Right renal cortex interstitium (tissue), 3 donors: ENCODE measurements around the gene CSTF3. TPM values are rescaled to one million over a fixed set of nuclear protein-coding genes. Genes with fewer than 3 reads are reported as not detected.
A peak's percentile ranks its signal among the peaks of the same experiment; 100 is the strongest.
"Not testable (repeated sequence)": the region's sequence is repeated elsewhere in the genome, so short reads cannot be mapped to it uniquely, and the experiment has no call there.

Source experiments
- DNase-seq, 3 donors: peaks; one replicate each; pipeline ENCODE4 v3.0.0-alpha.2; 2013; ENCODE audit warnings: low read depth in 3 of 3, low spot score in 2 of 3
- polyA plus RNA-seq, 3 donors: library from polyadenylated mRNA; unstranded; fragments of 120-200 nt; gene quantifications; one replicate each; pipeline ENCODE4 v1.2.1, GENCODE V29; 2013; ENCODE audit not compliant: insufficient read length in 3 of 3

Gene CSTF3
- polyA plus RNA-seq, 3 donors: 53.9 to 63.9 (median 62.1) TPM

DNA sequence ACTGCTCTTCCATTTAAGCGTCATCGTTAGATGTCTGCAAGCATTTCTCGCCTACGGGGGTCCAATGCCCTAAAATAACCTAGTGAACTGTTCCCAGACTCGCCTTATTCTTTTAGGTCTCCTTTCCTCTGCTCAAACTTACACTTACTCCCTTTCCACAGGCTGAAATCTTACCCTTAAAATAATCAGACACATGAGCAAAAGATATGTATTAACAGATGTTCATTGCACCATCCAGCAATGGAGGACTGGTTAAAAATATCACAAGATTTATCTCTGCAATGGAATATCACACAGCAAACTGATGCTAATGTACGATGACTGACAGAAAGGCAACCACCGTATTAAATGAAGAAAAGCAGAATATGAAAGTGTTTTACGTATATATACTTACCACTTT, 1.6 kb upstream of the CSTF3 start:
- no peak for DNase-seq

DNA sequence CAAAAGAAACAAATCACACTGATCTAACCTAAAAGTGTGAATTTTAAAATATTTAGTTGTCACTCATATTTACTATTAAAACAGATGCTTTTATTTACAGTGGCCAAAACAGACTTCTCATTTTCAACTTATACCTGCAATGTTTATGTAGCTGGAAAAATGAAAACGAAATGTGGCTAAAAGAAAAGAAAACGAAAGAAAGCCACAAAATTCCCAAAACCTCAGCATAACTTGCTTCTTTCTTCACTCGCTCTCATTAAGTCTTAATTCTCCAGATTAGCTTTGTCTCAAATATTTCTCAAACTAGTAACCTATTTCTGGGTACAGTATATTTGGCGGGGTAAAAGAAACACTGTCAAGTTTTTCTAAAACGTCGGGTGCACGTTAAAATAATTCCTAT, 693 bp downstream of the CSTF3 start:
- no peak for DNase-seq

DNA sequence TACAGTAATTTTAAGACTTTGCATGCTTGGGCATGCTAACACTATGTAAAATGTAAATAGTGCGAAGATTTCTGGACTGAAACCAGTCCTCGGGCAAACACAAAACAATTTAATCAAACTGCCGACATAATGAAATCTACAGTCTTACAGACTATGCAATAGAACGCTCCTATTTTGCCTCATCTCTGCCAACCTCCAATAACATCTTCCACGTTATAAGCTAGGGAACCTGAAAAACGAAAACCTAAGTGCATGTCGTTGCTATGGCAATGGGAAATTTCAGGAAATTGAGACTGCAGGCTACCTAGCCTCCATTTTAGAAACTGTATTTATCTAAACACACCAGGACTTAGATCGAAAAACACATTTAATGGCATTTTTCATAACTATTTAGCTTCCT, 1.1 kb downstream of the CSTF3 start:
- peak; percentile 38 to 45 (median 44) for DNase-seq

- DNase-seq: not testable (repeated sequence)
Observed at GRCh38 chr11:33159378-33159867, 1.9 kb downstream of the CSTF3 start.

GRCh38 chr11:33158596-33159275, 2.5 kb downstream of the CSTF3 start:
- no peak for DNase-seq

DNA sequence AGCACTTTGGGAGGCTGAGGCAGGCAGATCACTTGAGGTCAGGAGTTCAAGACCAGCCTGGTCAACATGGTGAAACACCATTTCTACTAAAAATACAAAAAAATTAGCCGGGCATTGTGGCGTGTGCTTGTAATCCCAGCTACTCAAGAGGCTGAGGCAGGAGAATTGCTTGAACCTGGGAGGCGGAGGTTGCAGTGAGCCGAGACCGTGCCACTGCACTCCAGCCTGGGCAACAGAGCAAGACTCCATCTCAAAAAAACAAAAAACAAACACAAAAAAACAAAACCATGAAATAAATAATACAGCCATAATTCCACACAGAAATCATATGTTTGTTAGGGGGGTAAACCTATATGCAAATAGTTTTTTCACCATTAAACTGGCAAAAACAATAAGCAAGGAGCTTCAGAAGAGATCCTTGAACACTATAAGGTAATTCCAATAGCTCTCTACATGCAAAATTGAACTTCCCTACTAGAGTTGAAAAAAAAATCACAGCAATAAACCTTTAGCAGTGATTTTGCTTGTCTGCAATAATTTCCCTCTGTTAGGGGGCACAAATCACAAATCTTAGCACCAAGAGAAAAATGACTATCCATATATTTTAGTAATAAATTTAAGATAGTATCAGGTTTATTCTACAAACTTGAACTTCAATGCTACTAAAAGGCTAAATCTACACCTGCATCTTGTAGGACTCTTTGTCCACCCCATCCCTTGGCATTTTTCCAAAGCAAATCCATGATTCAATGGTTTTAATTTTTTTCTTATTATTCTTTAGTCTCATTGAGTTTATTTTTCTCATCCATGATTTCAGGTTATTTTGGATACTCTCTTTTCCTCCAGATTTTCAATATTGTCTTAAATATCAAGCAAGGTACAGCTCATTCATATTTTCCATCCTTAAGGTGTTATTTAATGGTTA, 3.9 kb downstream of the CSTF3 start:
- no peak for DNase-seq

- no peak for DNase-seq
Observed at GRCh38 chr11:33151399-33151798, 9.9 kb downstream of the CSTF3 start.

DNA sequence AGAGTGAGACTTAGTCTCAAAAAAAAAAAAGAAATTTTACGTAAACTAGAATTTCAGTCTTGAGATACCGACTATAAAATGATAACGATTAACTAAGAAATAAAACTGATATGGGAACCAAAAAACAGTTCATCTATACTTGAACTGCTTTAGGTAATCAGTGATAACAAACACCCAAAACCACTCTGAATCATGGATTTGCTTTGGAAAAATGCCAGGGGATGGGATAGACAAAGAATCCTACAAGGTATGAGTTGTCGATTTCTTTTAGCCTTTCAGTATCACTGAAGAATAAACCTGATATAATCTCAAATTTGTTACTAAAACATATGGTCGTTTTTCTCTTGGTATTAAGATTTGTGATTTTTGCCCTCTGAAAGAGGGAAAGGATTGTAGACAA, 13.7 kb downstream of the CSTF3 start:
- no peak for DNase-seq

- DNase-seq: no peak
Observed at GRCh38 chr11:33135768-33136443, 25.4 kb downstream of the CSTF3 start.

DNA sequence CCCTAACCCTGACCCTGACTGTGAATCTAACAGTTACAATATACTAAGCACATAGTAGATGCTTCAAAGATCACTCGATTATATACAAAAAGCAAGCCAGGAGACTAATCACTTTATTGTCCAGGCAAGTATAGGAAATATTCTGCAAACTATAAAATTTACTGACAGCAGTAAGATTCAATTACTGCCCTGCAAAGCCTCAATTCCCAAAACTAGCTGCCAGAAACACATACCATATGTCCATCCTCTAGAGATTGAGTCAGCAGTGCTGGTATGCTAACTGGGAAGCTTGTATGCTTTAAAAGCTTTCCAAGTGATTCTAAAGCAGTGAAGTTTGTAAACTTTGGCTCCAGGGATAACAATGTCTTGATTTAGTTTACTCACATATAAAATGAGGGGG, 26.1 kb downstream of the CSTF3 start:
- DNase-seq: no peak

- no peak for DNase-seq
Observed at GRCh38 chr11:33134276-33134675, 27.0 kb downstream of the CSTF3 start.

GRCh38 chr11:33133761-33134160, 27.5 kb downstream of the CSTF3 start:
- no peak for DNase-seq

DNA sequence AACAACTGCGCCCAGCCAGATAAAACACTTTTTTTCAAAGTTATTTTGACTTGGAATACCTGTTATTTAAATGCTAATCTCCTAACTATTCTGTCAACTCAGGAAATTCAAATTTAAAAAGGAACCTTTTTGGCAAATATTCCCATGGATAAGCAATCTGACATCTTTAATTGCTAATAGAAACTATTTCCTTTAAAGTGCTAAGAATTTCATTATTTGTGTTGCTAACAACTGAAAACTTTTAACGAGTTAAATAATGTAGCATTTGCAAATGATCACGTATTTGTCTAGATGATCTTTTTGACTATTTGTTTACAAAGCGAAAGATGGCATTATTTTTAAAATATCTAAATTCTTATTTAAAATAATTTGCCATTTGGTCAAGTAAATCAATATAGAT, 28.8 kb downstream of the CSTF3 start:
- no peak for DNase-seq

DNA sequence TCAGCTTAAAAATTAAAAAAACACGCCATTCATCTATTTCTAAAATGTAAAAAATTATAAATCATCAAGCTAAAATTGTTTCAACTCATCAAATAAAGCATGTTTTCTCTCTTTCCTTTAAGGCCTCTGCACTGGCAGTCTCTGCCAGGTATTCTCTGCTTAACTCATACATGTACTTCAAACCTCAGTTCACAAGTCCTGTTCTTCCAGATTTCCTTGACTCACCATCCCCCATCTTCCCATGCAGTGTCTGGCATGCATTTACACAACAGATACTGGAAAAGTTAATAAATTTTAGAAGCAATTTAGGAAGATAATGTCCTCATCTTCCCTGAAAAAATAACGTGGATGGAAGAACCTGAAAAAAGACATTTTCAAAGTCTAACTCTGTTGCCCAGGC, 32.5 kb downstream of the CSTF3 start:
- no peak for DNase-seq

DNA sequence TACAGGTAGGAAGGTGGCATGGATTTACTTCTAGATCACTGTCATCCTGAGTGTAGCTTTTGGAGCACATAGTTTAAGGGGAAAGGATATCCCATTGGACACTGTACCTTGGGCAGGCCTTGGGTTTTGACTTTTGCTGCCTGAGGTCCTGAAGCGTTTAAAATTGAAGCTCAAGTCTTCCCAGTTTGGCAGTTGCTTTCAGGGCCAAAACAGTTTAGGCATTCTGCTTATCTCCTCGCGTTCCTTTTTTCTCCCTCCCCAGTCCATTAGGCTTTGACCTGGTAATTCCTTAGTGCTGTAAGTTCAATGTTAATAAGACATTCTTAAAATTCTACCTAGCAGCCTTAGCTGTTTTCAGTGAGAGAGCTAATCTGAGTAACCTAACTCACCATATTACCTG, 35.7 kb downstream of the CSTF3 start:
- DNase-seq: no peak

DNA sequence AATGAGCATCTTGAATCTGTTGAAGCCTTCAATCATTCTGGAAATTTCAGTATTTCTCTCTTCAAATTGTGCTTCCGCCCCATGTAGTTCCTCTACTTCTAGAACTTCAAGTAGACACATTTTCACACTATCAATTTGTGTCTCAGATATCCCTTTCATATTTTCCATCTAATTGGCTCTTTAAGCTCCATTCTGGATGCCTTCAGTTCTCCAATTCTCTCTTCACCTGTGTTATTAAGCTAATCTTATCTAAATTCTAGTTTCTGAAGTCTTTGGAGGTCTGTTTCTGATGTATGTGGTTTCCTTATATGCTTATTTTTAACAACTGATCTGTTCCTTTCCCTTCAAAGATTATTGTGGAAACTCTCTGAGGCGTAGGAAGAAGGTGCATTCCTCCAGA, 36.3 kb downstream of the CSTF3 start:
- DNase-seq: no peak

- not testable (repeated sequence) for DNase-seq
Observed at GRCh38 chr11:33122696-33123095, 38.6 kb downstream of the CSTF3 start.

DNA sequence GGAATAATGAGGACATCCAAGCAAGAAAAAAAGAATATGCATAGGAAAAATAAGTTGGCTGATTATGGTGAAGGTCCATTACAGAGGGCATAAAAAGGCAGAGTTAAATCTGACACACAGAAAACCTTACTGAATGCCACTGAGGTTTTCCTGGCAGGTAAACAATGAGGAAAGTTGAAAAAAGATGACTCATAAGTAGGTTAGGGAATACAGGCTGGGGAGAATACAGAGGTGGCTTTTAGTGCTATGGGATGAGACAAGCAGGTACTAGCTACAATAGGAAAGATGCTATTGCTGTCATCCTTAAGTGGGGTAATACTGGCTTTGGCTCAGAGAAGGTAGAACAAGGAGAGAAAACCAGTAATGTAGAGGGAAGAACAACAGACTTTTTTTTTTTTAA, 44.7 kb downstream of the CSTF3 start:
- no peak for DNase-seq

DNA sequence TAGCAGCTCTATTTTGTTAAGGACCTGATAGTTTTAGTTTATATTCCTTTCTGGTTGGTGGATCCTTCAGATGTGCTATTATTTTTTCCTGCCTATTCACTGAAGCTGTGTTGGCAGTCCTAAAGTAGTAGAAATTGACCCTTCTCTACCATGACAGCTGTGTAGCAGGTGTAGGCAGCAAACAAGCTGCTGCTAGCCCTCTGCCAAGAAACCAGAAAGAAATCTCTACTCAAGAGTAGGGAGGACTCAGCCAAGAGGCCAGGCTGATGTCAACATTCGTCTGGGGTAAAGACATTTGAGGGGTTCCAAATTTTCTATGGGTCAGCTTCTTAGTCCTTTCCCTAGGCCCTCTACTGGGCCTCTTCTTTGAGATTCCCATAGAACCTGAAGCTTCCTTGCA, 51.2 kb downstream of the CSTF3 start:
- no peak for DNase-seq

GRCh38 chr11:33109294-33109895, 51.9 kb downstream of the CSTF3 start:
- no peak for DNase-seq

- DNase-seq: no peak
Observed at GRCh38 chr11:33103836-33104235, 57.4 kb downstream of the CSTF3 start.
